Bone marrow (tissue), 2 donors: Measurements from ENCODE around the gene ATP2C1.
A peak's percentile ranks its signal among the peaks of the same experiment; 100 is the strongest.
"Not testable (repeated sequence)": the region's sequence is repeated elsewhere in the genome, so short reads cannot be mapped to it uniquely, and the experiment has no call there.

Source experiments
- DNase-seq, 2 donors: peaks; one replicate each; lab custom pipeline; 2025; lab: John Stamatoyannopoulos, UW

Gene ATP2C1

DNA sequence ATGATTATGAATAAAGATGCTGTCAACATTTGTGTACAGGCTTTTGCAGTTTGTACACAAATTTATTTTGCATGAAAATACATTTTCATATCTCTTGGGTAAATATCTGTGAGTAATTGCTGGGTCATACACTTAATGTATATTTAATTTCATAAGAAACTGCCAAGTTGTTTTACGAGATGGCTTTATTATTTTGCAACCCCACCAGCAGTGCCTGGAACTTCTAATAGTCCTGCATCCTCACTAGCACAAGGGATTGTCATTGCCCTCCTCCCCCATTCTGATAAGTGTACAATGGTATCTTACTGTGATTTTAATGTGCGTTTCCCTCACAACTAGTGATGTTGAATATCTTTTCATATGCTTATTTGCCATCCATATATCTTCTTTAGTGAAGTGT is 87.6 kb downstream of the ATP2C1 start:
- no peak for DNase-seq

DNA sequence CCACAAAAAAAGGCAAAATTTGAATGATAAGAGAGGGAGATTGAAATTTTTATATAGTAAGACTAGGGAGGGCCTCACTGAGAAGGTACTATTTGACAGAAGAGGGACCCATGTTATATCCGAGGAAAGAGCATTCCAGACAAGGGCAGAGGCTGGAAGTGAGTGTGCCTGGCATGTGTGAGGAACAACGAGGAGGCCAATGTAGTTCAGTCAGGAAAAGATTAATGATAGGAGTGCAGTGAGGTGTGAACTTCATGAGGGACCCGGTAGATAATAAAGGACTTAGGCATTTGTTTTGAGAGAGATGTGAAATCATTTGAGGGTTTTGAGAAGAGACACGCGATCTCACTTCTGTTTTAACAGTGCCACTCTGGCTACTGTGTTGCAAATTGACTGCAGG is 96.4 kb downstream of the ATP2C1 start:
- DNase-seq, result no peak

DNA sequence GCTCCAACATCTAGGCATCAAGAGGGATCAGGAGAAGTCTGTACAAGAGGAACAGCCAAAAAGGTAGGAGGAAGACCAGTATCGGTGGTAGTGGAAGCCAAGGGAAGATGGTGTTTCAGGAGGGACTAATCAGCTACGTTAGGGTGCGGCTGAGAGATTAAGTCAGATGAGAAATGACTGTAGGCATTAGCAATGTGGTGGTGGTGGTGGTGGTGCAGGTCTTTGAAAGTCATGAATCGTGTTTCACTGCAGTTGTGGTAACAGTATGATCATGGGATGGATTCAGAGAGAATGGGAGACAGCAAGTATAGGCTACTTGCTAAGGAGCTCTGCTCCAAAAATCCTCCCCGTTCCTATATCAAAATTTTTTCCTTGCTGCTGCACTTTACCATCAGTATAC is 97.2 kb downstream of the ATP2C1 start:
- no peak for DNase-seq

DNA sequence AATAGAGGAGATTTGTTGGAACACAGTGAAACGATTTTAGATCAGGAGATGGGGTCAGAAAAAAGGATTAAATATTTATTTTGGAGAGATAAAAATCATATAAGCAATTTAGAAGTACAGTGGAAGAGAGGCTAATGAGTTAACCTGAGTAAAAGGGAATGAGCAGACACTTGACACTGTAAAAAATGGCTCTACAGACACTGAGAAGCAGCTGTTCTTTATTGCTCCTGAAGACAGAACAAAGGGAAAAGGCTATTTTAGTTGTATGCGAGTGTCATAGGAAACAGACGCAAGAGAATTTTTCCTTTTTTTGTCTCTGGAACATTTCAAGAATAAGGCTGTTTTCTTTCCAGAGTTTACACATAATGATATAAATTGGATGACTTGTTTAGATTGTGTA is 98.5 kb downstream of the ATP2C1 start:
- DNase-seq, result no peak

DNA sequence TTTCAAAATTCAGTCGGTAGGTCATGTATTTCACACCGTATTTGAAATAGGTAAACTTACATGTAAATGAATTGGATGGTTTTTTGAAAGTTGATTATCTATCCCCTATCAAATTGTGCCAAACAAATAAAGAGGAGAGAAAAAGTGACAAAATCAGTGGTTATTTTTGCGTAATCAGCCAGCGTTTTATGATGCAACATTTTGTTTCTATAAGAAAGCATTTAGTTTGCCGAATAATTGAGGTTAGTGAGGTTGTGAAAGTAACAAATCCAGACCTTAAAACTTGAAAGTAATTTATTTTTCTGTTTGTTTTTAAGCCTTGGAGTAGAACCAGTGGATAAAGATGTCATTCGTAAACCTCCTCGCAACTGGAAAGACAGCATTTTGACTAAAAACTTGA is 103.4 kb downstream of the ATP2C1 start:
- no peak for DNase-seq

DNA sequence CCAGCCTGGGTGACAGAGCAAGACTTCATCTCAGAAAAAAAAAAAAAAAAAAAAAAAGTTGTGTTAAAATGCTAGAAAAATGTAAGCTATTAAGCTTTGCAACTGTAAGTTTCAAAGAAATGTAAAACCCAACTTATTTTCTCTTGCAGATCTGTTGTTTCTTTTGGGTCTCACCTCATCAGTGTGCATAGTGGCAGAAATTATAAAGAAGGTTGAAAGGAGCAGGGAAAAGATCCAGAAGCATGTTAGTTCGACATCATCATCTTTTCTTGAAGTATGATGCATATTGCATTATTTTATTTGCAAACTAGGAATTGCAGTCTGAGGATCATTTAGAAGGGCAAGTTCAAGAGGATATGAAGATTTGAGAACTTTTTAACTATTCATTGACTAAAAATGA is 107.2 kb downstream of the ATP2C1 start:
- no peak for DNase-seq

DNA sequence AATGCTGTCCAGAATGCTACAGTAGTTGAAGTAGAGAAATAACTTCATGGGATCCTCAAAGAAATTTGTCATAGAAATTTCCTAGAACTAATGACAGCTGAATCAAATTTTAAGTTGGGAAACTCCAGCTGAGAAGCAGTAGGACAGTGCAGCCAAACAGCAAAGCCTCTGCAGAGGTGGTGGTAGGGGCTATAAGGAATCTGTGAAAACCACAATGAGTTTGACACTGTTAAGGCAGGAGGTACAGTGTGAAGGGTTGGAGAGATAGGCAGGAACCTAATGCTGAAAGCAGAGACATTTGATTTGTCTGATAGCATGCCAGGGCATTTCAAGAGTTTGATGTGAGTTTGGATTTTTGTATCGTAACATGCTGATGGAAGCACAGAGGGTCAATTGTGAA is 110.7 kb downstream of the ATP2C1 start:
- no peak for DNase-seq

DNA sequence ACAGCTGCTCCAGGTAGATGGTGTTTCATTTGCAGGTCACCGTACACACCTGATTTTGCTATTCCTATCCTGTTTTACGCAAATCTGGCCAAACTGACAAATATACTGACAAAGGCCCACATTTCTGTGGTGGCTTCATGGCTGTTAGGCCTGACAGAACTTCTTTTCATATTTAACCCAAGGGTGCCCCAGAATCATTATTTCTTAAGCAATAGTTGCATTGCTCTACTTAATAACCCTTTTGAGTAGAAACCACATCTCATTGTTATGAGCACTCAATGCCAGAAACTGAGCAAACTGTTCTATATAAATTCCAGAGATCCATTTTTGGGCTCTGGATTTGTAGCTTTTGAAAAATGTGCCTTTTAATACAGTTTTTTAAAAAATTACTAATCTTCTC is 113.4 kb downstream of the ATP2C1 start:
- DNase-seq, result no peak

DNA sequence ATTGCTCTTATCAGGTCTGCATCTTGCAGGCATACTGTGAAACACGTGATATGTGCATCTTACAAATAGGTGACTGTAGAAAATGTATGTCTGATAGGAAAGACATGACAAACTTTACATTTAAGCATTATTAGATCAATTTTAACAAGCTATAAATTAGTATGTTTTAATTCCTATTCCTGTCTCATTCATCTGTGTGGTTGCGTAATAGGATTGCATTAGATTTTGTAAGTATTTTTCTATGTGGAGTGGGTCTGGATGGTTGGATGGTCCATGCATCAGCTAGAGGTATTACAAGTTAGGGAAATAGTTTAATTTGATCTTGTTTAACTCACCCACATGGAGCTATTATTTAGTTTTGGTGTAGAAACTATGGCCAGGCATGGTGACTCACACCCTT is 113.9 kb downstream of the ATP2C1 start:
- DNase-seq, result no peak

DNA sequence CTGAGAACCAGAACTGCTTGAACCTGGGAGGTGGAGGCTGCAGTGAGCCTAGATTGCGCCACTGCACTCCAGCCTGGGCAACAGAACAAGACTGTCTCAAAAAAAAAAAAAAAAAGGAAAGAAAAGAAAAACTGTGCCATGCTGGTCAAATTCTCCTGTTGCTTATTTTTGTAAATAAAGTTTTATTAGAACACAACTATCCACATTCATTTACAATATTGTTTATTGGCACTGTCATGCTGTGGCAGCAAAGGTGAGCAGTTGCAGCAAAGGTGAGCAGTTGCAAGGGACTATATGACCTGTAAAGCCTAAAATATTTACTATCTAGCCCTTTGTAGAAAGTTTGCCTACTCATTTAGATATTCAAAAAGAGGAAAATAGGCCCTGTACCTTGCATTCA is 114.4 kb downstream of the ATP2C1 start:
- no peak for DNase-seq

DNA sequence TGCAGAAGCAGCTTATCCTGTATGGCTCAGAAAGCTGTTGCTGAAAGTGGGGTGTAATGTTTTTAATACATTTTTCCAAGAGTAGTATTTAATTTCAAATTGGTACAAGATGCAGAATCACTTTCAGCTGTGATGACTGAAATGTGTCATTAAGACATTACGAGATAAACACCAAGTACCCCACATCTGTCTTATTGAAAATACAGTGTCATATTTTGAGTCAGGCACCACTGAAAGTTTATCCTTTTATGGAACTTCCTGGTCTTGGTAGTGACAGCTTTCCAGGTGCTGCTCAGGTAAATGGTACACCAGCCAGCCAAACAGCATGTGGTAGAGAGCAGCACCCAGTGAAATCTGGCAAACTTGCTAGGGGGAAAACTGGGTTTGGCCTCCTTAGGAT is 115.8 kb downstream of the ATP2C1 start:
- no peak for DNase-seq

DNA sequence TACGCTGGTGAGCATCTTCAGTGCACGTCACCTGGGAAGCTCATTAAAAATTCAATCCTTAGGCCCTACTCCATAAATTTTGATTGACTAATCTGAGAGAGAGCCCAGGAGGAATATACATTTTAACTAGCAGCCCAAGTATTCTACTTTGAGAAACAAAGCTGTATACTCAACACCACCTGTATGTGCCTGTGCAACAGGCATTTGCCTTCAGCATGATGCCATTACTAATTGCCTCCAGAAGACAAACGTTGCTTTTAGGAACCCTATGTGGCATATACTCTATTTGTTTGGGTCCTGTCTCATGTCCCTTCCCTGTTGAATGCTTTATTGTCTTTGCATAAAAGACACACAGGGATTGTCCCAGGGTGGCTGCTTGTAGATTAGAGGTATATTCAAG is 125.1 kb downstream of the ATP2C1 start:
- no peak for DNase-seq

DNA sequence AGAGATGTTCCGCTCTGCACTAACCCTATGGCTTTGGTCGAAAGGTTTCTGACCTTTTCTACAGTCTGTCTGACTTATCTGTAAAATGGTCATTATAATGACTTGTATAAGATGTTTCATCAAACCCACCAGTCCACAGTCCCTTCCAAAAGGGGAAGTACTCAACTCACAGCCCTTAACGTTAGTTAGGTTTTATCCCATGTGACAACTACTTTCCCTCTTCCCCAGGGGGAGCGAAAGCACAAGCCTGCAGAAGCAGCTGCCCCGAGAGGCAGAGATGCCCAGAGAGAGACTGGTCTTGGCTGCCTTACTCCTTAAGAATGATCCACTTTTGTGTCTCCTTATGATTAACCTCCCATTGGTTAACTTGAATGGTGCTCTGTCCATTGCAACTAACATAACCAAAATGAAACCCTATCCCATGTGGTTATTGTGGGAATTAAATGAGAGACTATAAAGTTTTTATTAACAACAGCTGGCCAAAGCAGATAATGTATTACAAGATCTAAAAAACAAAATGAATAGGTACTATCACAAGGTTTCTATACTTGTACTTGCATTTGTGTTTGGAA is 126.3 kb downstream of the ATP2C1 start:
- peak in 1 of 2 donors; percentile 73 for DNase-seq

DNA sequence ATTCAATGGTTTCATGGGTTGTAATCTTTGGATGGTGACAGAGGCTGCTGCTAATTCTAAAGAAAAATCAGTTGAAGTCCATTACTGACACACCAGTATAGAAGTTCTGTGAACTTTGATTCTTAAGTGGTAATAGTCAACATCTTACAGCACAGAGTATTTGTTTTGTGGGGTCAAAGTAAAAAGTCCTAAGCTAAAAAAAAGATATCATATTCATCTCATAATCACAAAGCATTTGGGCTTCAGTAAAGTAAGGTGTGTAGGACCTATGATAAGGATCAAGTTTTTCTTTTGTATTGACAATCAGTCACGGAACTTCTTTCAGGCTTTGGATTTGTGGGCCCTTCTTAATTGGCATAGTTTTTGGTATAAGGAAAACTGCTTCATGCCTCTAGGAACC is 131.7 kb downstream of the ATP2C1 start:
- DNase-seq, result no peak

DNA sequence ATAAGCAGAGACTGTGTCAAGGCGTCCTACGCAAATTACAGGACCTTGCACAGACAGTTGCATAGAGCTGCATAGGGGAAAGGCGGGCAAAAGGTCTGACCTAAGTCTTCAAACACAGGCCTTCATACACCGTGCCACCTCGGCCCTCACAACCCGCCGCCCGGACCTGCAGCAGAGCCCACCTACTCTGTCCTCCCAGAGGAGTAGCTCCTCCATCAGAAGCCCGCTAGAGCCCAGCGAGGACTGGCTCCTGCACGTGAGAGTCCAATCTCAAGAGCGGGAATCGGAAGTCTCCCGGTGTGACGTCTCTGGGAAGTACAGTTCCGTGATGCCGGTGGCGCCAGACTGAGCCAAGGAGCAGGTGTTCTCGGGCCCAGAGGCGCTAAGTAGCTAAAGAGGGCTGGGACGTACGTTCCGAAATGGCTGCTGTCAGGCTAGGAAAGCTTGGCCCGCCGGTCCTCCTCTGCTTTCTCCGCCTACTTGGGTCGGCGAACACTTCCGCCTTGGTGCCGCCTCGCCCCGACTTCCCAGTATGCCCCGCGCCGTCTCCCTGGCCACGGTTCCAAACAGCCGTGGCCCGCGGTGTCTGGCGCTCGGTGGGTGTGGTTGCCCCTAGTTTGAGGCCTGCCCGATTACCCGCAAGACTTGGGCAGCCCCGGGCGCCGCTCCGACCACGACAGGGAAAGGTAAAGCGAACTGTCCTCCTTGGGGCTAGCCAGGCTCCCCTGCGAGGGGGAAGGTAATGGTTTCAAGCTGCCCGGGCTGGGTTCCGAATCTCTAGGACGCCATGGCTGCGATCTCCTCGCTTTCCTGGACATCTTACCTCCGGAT is 132.7 kb downstream of the ATP2C1 start, which contains the start of the genes ASTE1 and NEK11:
Gene ASTE1 (minus strand): TSS at position 505 of the 831 bp plus-strand sequence. CDS start 1,519 bp downstream, outside the sequence.
Gene NEK11 (plus strand): TSS at position 557 of the 831 bp plus-strand sequence. CDS start 2,832 bp downstream, outside the sequence.
- peak; percentile 71 to 84 for DNase-seq

DNA sequence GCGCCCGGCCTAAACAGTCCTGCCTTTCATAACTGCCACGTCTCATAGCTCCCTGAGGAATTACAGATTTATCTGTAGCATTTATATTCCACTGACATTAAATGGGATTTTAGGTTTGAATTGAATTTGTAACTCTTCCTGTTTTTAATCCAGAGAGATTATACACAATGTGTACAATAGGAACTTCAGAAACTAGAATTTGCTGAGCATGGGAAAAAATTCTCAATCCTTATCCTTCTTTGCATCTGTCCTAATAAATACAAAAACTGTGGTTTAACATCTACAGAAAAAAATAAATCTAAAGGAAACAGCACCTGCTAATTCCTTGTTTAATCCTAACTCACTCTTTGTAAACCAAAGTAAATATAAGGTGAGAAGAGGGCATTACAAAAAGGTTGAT is 135.0 kb downstream of the ATP2C1 start:
- no peak for DNase-seq

DNA sequence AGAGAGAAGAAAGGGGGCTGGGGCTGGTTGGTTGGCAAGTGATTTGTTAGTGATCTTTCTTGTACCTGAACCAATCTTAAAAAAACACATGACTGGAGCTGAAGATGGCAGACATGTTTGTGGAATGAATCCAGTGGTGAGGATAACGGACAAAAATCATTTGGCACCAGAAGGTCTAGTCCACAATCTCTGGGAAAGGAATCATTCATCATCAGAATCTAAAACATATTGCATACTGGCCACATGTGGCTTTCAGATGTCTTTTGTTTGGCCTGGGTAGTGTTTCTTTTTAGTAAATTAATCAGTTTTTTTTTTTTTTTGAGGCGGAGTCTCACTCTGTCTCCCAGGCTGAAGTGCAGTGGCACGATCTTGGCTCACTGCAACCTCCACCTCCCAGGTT is 137.8 kb downstream of the ATP2C1 start:
- no peak for DNase-seq

DNA sequence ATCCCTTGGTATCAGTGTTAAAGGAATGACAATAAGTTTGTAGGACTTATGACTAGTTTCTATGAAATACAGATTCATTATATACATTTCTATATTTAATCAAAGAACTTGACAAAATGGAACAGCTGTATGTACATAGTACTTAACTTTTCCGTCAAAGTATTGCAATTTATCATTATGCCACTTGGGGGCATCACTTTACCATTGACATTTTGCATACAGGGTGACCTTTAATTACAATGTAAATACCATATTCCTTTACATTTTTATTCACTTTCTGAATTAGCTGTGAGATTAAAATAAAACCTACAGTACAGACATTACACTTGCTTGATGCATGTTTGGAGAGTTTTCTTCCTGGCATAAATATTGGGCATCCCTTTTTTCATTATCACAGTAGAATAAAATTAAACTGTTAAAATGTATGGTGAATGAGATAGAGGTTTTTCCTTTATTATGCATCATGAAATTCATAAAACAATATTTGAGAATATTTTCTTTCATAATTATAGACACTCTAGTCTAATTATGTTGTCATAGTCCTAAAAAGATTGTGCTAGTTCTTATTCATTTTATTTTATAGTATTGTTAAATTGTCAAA is 139.7 kb downstream of the ATP2C1 start:
- no peak for DNase-seq

DNA sequence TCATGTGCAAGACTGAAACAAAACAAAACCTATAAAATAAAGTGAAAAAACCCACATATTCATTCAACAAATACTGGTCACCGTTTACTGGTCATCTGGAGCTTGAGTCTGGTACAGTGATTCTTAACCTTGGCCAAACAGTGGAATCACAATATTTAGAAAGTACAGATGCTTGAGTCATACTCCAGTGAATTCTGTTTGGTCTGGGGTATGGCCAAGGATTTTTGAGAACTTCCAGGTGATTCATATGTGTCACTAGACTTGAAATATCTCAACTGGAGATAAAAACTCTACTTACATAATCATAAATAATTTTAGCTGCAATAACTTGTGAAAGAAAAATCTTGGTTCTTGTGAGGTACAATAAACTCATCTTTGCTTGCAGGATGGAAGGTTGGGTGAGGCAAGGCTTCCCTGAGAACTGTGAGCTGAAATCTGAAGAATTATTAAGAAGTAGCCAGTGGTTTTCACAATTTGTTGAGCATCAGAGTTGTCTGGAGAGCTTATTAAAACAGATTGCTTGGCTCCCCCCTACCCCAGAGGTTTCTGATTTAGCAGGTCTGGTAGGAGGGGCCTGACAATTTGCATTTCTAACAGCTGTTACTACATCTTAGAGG is 142.4 kb downstream of the ATP2C1 start:
- DNase-seq, result no peak

DNA sequence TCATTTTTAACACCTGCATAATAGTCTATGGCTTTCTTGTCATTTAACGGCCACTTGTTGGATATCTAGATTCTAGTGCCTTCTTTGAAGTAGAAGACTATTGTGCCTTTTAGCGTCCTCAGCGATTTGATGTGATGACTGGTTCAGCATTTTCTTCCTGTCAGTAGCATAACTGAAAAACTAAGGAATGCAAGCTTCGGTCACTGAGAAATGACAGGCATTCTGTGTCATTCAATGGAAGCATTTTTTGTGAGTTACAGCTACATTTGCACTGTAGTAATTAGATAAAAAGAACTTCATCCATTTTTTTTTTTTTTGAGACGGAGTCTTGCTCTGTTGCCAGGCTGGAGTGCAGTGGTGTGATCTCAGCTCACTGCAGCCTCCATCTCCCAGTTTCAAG is 143.1 kb downstream of the ATP2C1 start:
- no peak for DNase-seq

DNA sequence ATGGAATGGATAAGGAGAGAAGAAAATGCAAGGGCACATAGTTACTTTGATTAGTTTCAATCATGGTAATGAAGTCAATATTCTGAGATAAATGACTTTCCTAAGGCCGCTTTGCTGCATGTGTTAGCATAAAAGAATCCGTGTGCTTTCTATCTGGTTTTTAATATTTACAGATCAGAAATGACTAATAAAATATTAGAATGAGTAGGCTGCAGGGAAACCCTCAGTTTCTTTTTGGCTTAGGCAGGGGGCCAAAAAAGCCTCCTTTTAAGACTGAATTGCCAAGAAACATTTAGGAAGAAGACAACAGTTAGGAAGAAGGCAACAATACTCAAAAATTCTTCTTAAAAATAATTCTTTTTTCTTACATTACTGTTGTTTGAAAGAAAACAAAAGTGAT is 144.4 kb downstream of the ATP2C1 start:
- DNase-seq, result no peak

DNA sequence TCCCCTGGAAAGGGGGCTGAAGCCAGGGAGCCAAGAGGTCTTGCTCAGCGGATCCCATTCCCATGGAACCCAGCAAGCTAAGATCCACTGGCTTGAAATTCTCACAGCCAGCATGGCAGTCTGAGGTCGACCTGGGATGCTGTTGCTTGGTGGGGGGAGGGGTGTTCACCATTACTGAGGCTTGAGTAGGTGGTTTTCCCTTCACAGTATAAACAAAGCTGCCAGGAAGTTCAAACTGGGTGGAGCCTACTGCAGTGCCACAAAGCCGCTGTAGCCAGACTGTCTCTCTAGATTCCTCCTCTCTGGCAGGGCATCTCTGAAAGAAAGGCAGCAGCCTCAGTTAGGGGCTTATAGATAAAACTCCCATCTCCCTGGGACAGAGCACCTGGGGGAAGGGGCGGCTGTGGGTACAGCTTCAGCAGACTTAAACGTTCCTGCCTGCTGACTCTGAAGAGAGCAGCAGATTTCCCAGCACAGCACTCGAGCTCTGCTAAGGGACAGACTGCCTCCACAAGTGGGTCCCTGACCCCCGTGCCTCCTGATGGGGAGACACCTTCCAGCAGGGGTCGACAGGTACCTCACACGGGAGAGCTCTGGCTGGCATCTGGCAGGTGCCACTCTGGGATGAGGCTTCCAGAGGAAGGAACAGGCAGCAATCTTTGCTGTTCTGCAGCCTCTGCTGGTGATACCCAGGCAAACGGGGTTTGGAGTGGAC is 148.5 kb downstream of the ATP2C1 start:
- DNase-seq, result not testable (repeated sequence)
